GM19240 (cell line): ENCODE data around the gene HECTD4.
A peak's percentile ranks its signal among the peaks of the same experiment; 100 is the strongest.
"Not testable (repeated sequence)": the region's sequence is repeated elsewhere in the genome, so short reads cannot be mapped to it uniquely, and the experiment has no call there.

Experiments used
- DNase-seq: peaks from one replicate; pipeline ENCODE4 v3.0.0; 2011; ENCODE audit warnings: low spot score; ENCODE audit not compliant: insufficient read length

Gene HECTD4, protein sequence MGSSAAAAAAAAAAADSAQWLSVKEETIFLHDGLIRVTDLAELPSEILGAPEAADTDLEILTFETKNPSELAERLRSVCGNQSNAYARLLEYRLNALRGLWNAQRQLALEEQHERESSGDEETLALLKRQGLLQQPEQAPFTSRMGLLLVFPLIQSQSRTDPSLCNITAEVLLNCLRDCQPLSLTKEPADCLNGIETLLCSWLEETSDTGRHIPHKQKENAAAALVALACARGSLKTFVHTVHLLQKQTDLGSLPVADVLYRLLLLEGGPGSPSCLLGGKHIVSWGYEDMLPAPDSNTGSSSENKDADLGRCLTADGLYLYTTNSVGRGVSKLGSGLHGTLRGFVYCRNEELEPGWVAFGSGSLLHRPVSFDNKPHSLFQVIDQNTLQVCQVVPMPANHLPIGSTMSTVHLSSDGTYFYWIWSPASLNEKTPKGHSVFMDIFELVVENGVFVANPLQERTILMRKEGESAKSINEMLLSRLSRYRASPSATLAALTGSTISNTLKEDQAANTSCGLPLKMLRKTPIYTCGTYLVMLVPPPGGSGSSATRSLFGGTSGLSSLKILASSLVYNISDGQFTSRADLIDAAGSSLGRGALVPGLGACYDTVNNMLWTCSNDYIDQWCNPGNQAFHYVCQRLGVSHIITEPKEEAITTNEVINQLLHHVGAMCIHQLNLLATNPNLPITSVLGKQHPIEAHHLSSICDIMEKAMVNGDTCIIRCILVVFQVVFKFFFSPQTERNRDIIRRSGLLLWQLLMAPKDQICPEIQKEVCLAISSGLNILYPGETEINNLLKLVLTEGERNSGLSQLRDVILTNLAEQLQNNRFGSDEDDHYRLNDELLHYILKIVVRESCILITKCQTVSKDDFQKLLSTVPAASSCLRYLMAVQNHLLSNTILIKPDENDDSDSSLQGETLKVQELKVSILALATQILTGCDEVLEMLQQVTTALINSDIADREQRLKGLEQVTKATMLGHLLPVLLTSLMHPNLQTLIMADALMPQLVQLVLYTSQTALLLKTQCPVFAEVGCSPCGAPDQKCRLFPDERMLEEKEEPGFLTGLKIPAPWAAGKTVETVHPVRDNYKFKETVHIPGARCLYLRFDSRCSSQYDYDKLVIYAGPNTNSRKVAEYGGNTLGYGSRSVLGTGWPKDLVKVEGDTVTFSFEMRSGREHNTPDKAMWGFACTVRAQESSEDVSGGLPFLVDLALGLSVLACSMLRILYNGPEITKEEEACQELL (N-terminal part only)

GRCh38 chr12:112381883-112382796 lies at the start of gene HECTD4:
HECTD4 (minus strand) TSS chr12:112382431; CDS start chr12:112382128, 303 bp downstream.
- DNase-seq = peak; percentile 86

- DNase-seq = no peak
Measured at GRCh38 chr12:112431965-112432364, 49.7 kb upstream of the HECTD4 start.

DNA sequence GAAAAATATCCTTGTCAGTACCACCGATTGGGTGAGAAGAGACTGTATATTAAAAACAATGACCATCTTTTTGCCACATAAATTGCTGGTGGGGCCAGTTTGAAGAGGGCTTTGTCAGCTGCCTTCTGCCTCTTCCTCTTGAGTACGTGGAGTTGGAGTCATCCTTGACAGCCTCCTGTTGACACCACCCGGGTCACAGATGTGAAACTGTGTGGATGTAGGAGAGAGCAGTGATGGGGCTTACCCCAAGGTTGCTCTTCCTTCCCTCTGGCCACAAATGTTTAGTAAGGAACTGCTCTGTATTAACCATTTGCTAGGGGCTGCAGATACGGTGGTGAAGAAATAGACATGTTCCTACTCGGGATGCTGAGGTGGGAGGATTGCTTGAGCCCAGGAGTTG lies 48.7 kb upstream of the HECTD4 start:
- DNase-seq = no peak

GRCh38 chr12:112427760-112428159 lies 45.5 kb upstream of the HECTD4 start:
- no peak for DNase-seq

GRCh38 chr12:112425582-112426382 lies 43.6 kb upstream of the HECTD4 start:
- no peak for DNase-seq

GRCh38 chr12:112424126-112424525 lies 41.9 kb upstream of the HECTD4 start:
- DNase-seq = no peak

DNA sequence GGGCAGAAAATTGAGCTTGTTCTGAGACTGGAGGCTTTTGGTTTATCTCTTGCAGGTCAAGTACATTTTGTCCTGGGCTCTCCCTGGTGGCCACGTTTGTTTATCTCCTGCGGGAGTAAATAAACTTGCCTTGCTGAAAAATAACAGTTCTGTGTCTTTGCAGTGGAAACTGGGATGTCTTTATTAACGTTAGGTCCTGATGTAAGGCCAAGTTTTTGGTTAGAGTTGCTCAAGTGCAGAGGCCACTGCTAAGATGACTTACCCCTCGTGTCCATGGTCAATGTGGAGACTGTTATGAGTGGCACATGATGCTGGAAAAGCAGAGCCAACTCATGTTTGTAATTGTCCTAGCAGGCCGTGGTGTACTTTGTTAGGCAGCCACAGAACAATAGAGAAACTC lies 40.3 kb upstream of the HECTD4 start:
- DNase-seq = no peak

GRCh38 chr12:112421363-112421762 lies 39.1 kb upstream of the HECTD4 start:
- DNase-seq = no peak

DNA sequence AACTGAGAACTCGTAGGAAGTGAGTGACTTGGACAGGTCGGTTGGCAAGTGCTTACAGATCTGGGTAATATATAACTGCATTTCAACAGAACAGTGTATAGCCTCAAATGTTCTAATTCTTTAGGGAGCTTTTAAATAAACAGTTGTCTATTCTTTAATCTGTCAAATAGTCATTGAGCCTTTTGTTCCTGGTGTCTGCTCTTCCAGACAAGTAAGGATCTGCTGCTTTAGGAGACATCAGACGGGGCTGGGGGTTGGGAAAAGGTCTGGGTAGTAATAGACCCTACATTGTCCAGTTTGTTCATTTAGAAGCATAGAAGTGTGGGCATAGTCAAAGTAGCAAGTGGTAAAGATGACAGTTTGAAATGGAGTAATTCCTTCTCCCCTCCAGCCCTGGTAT lies 38.5 kb upstream of the HECTD4 start:
- DNase-seq = no peak

DNA sequence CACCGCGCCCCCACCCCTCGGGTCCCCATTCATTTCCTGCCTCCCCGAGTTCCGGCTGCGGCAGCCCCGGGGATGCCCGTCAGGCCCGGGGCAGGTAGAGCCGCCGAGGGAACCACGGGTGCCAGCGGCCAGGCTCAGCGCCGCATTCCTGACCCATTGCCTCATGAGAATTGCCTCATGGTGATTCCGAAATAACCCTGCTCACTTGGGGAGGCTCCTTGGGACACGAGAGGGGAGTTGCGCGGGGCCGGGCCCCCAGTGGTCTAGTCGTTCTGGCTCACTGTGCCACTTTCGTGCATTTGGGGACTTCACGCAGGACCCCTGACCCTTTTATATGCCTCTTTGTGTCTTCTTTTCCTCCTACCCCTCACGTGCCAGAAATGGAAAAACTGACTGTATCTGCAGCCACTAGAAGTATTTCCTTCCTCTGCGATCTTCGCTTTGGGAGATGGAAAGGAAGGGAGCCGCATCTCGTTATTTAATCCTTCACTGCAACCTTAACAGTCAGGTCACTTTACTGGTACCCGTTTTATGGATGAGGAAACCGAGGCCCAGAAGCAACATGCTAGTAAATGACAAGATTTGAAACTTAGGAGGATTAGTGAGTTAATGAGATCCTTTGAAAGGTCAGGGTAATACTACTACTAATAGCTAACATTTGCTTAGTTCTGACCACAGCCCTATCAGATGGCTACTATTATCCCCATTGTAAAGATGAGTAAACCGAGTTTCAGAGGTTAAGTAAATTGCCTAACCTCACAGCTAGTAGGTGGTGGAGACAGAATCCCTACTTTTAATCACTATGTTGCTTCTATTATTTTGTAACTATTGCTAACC lies 37.3 kb upstream of the HECTD4 start:
- DNase-seq = peak; percentile 15

DNA sequence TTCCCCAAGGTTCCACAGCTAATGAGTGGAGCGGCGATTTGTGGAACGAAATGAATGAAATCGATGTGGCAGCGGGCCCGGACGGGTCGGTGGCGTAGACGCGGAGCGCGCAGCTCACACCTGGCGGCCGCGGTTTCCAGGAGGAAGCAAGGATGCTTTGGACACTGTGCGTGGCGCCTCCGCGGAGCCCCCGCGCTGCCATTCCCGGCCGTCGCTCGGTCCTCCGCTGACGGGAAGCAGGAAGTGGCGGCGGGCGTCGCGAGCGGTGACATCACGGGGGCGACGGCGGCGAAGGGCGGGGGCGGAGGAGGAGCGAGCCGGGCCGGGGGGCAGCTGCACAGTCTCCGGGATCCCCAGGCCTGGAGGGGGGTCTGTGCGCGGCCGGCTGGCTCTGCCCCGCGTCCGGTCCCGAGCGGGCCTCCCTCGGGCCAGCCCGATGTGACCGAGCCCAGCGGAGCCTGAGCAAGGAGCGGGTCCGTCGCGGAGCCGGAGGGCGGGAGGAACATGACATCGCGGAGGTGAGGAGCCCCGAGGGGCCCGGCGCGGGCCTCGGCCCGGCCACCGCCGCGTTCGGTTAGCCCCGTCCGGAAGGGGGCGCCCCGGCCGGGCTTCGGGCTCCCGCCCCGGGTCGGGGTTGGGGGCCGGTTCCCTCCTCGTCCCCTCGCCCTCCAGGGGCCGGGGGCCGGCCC lies 36.5 kb upstream of the HECTD4 start, which contains the start of gene PTPN11:
PTPN11 (plus strand) TSS at position 340 of the 689 bp plus-strand sequence; CDS start at position 505, 165 bp downstream.
- DNase-seq = peak; percentile 32

- no peak for DNase-seq
Measured at GRCh38 chr12:112418273-112418607, 36.0 kb upstream of the HECTD4 start.

- not testable (repeated sequence) for DNase-seq
Measured at GRCh38 chr12:112415457-112415856, 33.2 kb upstream of the HECTD4 start.

DNA sequence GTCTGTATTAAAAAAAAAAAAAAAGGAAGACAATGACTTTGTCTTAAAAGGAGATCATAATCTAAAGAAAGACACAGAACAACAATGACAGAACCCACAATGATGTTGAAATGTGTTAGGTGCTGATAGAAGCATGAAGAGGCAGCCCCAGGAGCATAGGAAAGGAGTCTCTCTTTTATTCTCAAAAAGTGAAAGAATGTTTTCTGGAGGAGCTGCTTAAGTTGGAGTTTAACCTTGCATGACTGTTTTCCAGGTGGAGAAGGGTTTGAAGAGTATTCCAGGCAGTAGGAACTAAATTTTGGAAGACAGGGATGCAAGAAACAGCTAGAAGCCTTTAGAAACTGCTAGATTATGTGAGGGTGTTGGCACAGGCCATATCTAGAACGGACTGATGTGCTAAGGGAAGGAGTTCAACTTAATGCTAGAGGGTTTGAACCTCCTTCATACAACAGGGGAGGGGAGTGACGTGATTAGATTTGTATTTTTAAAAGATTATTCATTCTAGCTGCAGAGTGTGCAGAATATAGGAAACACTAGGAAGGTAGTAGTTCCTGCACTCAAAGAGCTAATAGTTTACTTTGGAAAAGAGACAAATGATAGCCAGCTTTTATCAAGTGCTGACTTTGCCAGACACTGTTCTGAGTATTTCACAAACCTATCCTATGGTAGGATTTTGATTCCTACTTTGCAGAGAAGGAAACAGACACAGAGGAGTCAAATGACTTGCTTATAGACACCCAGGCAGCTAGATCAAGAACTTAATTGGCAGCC lies 31.8 kb upstream of the HECTD4 start:
- no peak for DNase-seq

- no peak for DNase-seq
Measured at GRCh38 chr12:112409906-112410244, 27.6 kb upstream of the HECTD4 start.

DNA sequence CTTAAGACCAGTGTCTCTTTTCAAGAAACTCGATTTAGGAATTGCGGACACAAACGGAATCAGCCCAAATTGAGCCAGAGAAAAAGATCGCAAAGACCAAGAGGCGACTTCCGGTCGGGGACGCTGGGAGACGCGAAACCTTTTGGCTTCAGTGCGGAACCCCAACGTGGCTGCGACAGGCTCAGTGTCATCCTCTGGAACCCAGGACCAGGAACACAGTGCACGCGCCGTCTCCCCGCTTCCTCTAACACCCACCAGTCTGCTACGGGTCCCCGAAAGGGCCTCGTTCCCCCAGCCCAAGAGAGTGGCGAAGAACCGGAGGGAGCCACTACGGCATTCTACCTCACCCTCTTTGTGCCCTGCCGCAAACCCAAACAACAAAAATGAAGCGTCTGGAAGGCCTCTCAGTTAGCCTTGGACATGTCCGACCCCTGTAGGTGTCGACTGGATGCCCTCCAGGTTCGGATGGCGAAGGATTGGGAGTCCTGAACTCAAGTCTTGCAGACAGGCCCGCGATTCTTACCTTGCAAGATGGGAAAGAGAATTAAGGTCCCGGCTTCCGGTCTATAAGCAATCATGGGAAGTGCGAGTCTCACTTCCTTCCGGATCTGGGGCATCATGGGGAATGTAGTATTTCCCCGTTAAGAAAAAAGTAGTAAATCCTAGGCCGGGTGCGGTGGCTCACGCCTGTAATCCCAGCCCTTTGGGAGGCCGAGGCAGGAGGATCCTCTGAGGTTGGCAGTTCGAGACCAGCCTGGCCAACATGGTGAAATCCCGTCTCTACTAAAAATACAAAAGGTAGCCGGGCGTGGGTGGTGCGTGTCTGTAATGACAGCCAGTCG lies 27.1 kb upstream of the HECTD4 start, which contains the start of gene RPL6:
RPL6 (minus strand) TSS at position 542 of the 842 bp plus-strand sequence. CDS start 949 bp downstream, outside the sequence.
- peak; percentile 61 for DNase-seq
